Keratinocyte (primary cell): ENCODE measurements around the gene OTUD4. TPM values are rescaled to one million over a fixed set of nuclear protein-coding genes. Genes with fewer than 3 reads are reported as not detected.

Experiments
- DNase-seq: peaks from one replicate; pipeline ENCODE4 v3.0.0-alpha.2; 2011; ENCODE audit warnings: low read depth, missing footprints, low spot score
- FAIRE-seq: peaks from 2 replicates; lab custom pipeline; 2011; peaks lifted over from hg19 to GRCh38; lab: Jason Lieb, UNC
- H2AFZ ChIP-seq: 2 replicates; pipeline ENCODE4 v1.6.0; 2012; ENCODE audit warnings: low read length, control low read depth, inconsistent platforms; ENCODE audit not compliant: control insufficient read depth
- H3K27ac ChIP-seq: 2 replicates; pipeline ENCODE4 v1.5.1; 2011; ENCODE audit warnings: low read length; ENCODE audit not compliant: control insufficient read depth, insufficient read depth
- H3K27me3 ChIP-seq: 3 replicates; pipeline ENCODE4 v1.6.0; 2011; ENCODE audit warnings: low read length; ENCODE audit not compliant: control insufficient read depth, insufficient read depth; ENCODE audit errors: extremely low read depth
- H3K36me3 ChIP-seq, 2 experiments: 2 replicates in 1 of 2; 3 replicates in 1 of 2; pipeline ENCODE4 v1.5.1; 2011; ENCODE audit warnings: low read length in 2 of 2, mild to moderate bottlenecking in 1 of 2; ENCODE audit not compliant: control insufficient read depth in 2 of 2, insufficient read depth in 2 of 2; ENCODE audit errors: extremely low read depth in 1 of 2
- H3K4me1 ChIP-seq: 3 replicates; pipeline ENCODE4 v1.5.1; 2011; ENCODE audit warnings: low read length; ENCODE audit not compliant: control insufficient read depth, insufficient read depth; ENCODE audit errors: extremely low read depth
- H3K4me2 ChIP-seq: 3 replicates; pipeline ENCODE4 v1.6.0; 2011; ENCODE audit warnings: low read depth, low read length; ENCODE audit not compliant: control insufficient read depth, insufficient read depth; ENCODE audit errors: extremely low read depth
- H3K4me3 ChIP-seq, 3 experiments: fragments of 200-600 bp in 1 of 3; sonication (generic) in 1 of 3; 2 replicates in 2 of 3; 3 replicates in 1 of 3; pipeline ENCODE4 v1.5.1; 2011 to 2016; ENCODE audit warnings: low read length in 3 of 3, mild to moderate bottlenecking in 3 of 3, control low read depth in 2 of 3, inconsistent platforms in 1 of 3, low read depth in 1 of 3, mixed read lengths in 1 of 3, mixed run types in 1 of 3, moderate library complexity in 1 of 3; ENCODE audit not compliant: control insufficient read depth in 2 of 3, insufficient read depth in 2 of 3; ENCODE audit errors: extremely low read depth in 1 of 3
- H3K79me2 ChIP-seq: 2 replicates; pipeline ENCODE4 v1.6.0; 2012; ENCODE audit warnings: low read length; ENCODE audit not compliant: control insufficient read depth, insufficient read depth
- H3K9ac ChIP-seq: 3 replicates; pipeline ENCODE4 v1.6.0; 2011; ENCODE audit warnings: low read length; ENCODE audit not compliant: control insufficient read depth, insufficient read depth; ENCODE audit errors: extremely low read depth
- H3K9me1 ChIP-seq: 3 replicates; pipeline ENCODE4 v1.6.0; 2011; ENCODE audit warnings: low read length; ENCODE audit not compliant: control insufficient read depth, insufficient read depth; ENCODE audit errors: extremely low read depth
- H3K9me3 ChIP-seq: 2 replicates; pipeline ENCODE4 v1.5.1; 2012; ENCODE audit warnings: low read depth, low read length; ENCODE audit not compliant: control insufficient read depth
- H4K20me1 ChIP-seq: 3 replicates; pipeline ENCODE4 v1.6.0; 2011; ENCODE audit warnings: low read length; ENCODE audit not compliant: control insufficient read depth, insufficient read depth; ENCODE audit errors: extremely low read depth
- CTCF ChIP-seq, 3 experiments: IDR thresholded peaks in 1 of 3; conservative IDR thresholded peaks in 1 of 3; optimal IDR thresholded peaks in 1 of 3; 2 replicates in 2 of 3; 3 replicates in 1 of 3; pipeline versions ENCODE3 to v1.5.1; 2011; ENCODE audit warnings: low read length in 3 of 3, mild to moderate bottlenecking in 3 of 3, moderate library complexity in 2 of 3, control low read depth in 1 of 3, inconsistent platforms in 1 of 3; ENCODE audit not compliant: insufficient read depth in 2 of 3; ENCODE audit errors: extremely low read depth in 1 of 3
- EZH2 ChIP-seq: IDR thresholded peaks from one replicate; pipeline ENCODE4 v1.6.1; 2012; ENCODE audit warnings: inconsistent platforms, mild to moderate bottlenecking, low read length, moderate library complexity
- dilution Hi-C: fragments of 300-500 bp; cut with MboI; formaldehyde crosslinking; loops from one replicate; pipeline ENCODE4 v1.7.0; 2020; ENCODE audit warnings: low sequenced_read_pairs; ENCODE audit not compliant: extremely low pct_ligation_motif_present
- polyA plus RNA-seq, 5 experiments: library from polyadenylated mRNA; depleted of rRNA in 3 of 5; stranded (reverse) in 3 of 5; stranded (forward) in 1 of 5; unstranded in 1 of 5; fragments of >200 nt; gene quantifications; 1 replicate in 1 of 5; 2 replicates in 3 of 5; 3 replicates in 1 of 5; pipeline versions ENCODE4 v1.2.1 to v1.2.3, GENCODE V29; 2011 to 2012; ENCODE audit warnings: missing spikeins in 2 of 5, low read depth in 1 of 5, low replicate concordance in 1 of 5

Gene OTUD4
- polyA plus RNA-seq, 1 donor (not counting 4 experiments of a cell fraction or from before 2014, with no cell fraction given) = 30.2 TPM

- no peaks in the 10 kb centered on the region for H3K4me1 ChIP-seq
- no peak overlapping the region for H3K9ac ChIP-seq
- H3K4me2 ChIP-seq = no peak overlapping the region
- H3K27ac ChIP-seq = no peak overlapping the region
- DNase-seq (no peak), FAIRE-seq (no peak)
- H3K79me2 ChIP-seq = no peaks in the 10 kb centered on the region
- no peaks in the 10 kb centered on the region for H3K36me3 ChIP-seq
- H3K9me1 ChIP-seq = no peaks in the 10 kb centered on the region
- H3K9me3 ChIP-seq = no peaks in the 10 kb centered on the region
- no peaks in the 10 kb centered on the region for H3K27me3 ChIP-seq
- dilution Hi-C loops = loop anchor here (25.0 kb wide), 1 partner anchor 399 kb away; the partner anchor contains the start of gene MMAA
- no peak for TF ChIP-seq CTCF (optimal IDR thresholded peaks at IDR 0.05 in 1 of 3, IDR thresholded peaks at IDR 0.05 in 1 of 3, conservative IDR thresholded peaks at IDR 0.05 in 1 of 3; ENCODE audit: extremely low read depth in 1 of 3, insufficient read depth in 2 of 3, low read length in 3 of 3)
- TF ChIP-seq EZH2 = no peak
- H4K20me1 ChIP-seq = no peaks in the 10 kb centered on the region
- no peak overlapping the region for H2AFZ ChIP-seq
- no peak overlapping the region for H3K4me3 ChIP-seq
Measured at GRCh38 chr4:145213245-145213644, 32.9 kb upstream of the OTUD4 start.

- no peak for FAIRE-seq
- Histone ChIP-seq H3K9me1 (no peaks in the 10 kb centered on the region), H3K4me1 (no peaks in the 10 kb centered on the region), H3K27ac (no peak overlapping the region), H3K9me3 (no peaks in the 10 kb centered on the region), H3K79me2 (no peaks in the 10 kb centered on the region), H2AFZ (no peak overlapping the region), H3K4me3 (no peak overlapping the region), H3K9ac (no peak overlapping the region), H3K4me2 (no peak overlapping the region), H4K20me1 (no peaks in the 10 kb centered on the region), H3K36me3 (no peaks in the 10 kb centered on the region), H3K27me3 (no peaks in the 10 kb centered on the region)
- TF ChIP-seq CTCF (optimal IDR thresholded peaks at IDR 0.05 in 1 of 3, IDR thresholded peaks at IDR 0.05 in 1 of 3, conservative IDR thresholded peaks at IDR 0.05 in 1 of 3; ENCODE audit: extremely low read depth in 1 of 3, insufficient read depth in 2 of 3, low read length in 3 of 3) = no peak
- no peak for TF ChIP-seq EZH2
- DNase-seq = no peak
- dilution Hi-C loops = loop anchor here (25.0 kb wide), 1 partner anchor 404 kb away; the partner anchor contains the start of gene MMAA
Measured at GRCh38 chr4:145207934-145208333, 27.5 kb upstream of the OTUD4 start.
